Measurements from ENCODE around the gene RFFL.
"Not testable (repeated sequence)": the region's sequence is repeated elsewhere in the genome, so short reads cannot be mapped to it uniquely, and the experiment has no call there.

The RFFL gene

DNA sequence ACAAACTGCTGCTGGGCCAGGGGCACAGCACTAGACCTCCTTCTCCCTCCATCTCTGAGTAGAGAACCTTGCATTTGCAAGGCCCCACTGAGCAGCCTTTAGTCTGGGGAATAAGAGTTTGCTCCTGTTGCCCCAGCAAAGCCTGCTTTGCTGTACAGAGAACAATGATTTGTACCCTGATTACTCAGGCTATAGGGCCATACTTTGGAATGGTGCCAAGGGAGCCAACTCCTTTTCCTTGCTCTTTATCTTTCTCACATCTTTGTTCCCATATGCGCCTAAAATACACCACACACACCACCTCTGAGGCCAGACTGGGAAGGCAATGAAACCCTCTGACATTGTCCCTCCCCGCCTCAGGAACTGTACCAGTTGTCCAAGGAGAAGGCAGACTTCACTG, 62.0 kb downstream of the RFFL start:
- no peak for DNase-seq

DNA sequence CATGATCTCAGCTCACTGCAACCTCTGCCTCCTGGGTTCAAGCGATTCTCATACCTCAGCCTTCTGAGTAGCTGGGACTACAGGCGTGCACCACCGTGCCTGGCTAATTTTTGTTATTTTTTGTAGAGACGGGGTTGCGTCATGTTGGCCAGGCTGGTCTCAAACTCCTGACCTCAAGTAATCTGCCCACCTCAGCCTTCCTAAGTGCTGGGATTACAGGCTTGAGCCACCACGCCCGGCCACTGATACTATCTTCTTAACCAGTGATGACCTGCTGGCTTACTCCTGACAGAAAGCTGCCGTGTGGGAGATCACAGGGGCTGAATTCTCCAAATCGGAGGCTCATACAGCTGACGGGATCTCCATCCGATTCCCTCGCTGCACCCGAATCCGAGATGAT, 62.5 kb downstream of the RFFL start:
- DNase-seq = not testable (repeated sequence)

DNA sequence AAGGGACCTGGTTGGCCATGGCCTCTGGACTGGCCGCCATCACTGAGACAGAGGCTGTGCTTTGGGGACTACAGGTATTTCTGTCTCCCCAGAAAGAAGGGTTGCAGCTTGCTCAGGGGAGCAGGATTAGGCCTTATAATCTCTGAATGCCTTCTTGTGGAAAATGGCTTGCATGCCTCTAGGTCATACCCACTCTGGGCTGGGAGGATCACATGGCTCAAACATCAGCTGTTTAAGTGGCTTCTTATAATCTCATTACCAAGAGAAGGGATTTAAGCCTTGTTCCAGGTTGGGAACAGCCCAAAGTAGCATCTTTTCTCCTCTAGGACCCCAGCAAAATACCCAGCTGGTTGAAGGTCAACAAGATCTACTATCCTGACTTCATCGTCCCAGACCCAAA, 64.1 kb downstream of the RFFL start:
- no peak for DNase-seq

DNA sequence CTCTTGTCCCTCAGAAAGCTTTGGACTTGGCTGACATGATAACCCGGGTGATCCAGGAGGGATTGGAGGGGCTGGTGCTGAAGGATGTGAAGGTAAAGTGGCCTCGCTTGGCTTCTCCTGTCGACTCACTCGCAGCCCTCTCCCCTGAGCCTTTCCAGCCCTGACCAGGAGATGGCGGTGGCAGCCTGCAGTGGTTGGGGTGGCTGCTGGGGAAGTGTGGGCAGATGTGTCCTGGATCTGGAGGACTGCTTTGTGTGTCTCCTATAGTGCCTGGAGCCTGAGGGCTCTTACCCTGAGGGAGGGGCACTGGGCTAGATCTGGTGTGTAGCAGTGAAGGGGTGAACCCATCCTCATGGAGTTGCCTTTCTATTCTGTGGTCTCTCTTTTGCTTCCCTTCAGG, 65.3 kb downstream of the RFFL start:
- peak; percentile 69 for DNase-seq

DNA sequence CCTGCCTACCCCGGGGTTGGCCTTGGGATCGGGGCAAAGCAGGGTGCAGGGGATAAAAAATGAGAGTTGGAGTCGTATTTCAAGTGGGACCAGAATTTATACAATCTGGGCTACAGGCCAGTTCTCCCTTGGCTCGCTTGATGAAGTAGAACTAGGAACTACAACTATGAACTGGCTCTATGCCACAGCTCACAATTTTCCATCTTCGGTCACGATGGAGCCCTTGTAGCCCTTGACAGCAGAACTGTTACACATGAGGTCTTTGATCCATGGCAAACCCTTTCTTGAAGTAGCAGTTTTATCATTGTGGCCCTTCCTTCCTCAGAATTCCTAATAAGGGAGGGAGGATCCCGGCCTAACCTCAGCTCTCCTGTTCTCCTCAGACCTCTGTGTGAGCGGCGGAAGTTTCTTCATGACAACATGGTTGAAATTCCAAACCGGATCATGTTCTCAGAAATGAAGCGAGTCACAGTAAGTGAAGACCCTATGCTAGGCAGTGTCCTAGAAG, 66.1 kb downstream of the RFFL start:
- DNase-seq = no peak

DNA sequence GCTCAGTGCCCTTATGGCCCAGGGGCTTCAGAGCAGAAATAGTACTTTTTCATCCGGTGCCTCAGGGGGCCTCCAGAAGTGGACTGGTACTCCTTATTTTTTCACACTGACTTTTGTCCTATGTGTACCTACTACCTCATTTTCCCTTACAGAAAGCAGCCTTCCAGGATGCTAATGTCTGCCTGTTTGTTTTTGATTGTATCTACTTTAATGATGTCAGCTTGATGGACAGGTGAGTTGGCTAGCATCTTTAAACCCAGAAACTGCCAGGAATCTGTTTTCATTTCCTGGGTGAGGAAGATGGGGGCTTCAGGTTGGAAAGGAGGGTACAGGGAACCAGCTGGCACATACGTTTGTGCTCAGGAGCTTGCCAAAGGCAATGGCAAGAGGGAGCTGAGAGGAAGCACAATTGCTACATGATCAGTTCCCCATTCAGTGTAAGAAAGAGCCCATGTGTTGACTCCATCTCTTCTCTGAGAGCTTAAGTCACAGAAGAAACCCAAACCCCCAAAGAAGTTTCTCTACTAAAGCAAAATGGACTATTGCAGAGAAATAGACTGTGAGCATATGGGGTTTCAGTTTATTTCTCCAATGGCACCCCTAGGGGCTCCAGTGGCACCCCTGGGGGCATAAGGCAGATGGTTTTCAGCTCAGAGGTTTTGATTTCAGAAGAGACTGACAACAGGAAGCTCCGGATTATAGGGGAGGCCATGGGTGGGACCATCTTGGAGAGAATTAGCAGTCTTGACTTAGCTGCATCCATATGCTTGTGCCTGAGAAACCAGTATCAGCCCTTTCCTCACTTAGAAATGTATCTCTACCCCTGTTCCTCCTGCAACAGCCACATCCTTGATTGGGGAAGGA, 66.9 kb downstream of the RFFL start:
- no peak for DNase-seq

DNA sequence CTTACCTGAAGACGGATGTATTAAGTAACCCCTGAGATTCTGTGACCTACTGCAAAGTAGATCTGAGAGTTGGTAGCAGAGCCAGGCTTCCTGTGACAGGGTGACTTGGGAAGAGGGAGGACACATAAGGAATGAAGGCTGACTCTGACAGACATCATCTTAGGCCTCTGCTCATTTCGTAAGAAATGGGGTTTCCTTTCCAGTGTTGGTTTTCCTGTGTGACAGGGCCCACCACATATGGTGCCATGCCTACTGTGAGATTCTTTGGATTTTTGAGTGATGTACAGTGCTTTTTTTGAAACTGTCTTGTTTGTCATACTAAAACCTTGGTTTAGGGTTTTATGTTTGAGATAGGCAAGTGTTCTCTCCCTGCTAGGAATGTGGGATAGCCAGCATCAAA, 70.5 kb downstream of the RFFL start:
- no peak for DNase-seq

DNA sequence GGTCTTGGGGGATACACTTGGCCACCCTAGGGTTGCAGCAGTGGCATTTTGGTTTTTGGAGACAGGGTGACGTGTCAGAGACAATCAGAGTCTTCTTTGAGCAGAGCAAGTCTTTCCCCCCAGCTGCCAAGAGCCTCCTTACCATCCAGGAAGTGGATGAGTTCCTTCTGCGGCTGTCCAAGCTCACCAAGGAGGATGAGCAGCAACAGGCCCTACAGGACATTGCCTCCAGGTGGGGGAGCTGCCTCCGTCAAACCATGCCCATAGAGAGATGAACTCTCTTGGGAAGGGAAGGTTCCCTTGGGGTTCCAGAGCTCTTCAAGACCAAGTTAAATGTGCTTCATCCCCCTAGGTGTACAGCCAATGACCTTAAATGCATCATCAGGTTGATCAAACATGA, 71.9 kb downstream of the RFFL start:
- DNase-seq = no peak

DNA sequence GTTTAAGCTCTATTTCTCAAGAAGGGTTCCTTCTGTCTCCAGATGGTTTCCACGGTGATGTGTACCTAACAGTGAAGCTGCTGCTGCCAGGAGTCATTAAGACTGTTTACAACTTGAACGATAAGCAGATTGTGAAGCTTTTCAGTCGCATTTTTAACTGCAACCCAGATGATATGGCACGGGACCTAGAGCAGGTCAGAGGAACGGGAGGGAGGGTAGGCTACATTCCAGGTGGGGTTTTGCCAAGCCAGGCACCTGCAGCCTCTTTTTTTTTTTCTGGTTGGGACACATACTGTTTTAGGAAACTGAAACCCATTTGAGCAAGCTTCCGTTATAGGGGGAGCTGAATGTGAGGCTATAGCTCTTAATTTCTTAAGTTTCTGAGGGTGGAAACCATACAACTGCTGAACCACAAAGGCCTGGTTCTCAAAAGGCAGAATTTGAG, 72.6 kb downstream of the RFFL start:
- DNase-seq = no peak

DNA sequence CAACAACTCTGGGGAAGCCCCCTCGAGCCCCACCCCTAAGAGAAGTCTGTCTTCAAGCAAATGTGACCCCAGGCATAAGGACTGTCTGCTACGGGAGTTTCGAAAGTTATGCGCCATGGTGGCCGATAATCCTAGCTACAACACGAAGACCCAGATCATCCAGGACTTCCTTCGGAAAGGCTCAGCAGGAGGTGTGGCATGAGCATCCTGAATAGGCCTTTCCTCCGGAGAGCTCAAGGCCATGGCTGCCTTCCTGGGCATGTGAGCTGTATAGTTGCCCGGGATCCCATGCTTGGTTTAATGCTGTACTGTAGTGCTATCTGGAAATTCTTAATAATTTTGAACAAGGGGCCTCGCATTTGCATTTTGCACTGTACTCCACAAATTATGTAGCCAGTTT, 74.0 kb downstream of the RFFL start:
- DNase-seq = no peak

DNA sequence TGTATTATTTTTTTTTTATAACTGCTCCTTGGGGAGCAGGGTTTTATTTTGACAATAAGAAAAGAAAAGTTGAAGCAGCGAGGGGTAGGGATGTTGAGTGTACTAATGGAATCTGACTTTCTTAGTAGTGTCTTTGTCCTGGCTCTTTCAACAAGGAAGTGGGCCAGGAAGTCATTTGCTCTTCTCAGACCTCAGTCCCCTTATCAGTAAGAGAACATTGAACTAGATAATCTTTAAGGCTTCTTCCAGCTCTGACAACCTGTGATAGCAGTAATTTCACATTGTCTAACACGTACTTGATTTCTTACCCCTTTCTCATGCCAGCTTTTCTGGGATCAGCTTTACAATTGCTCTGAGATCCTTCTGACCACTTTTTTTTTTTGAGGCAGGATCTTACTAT, 74.9 kb downstream of the RFFL start:
- no peak for DNase-seq

DNA sequence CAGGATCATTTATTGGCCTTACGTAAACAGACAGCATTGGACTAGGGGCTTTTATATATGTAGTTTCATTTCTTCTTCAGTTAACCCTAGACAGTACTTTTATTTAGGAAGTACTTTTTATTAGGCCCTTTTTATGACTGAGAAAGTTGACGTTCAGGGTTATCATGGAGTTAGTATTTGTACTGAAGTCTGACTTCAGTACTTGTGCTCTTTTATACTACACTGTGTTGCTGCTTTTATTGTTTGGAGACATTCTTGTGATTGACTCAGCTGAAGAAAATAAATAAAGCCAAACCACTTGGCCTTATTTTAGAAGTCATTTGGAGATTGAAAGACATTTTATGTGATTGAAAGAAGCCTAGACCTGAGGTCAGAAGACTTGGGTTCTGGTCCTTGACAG, 76.3 kb downstream of the RFFL start:
- no peak for DNase-seq

DNA sequence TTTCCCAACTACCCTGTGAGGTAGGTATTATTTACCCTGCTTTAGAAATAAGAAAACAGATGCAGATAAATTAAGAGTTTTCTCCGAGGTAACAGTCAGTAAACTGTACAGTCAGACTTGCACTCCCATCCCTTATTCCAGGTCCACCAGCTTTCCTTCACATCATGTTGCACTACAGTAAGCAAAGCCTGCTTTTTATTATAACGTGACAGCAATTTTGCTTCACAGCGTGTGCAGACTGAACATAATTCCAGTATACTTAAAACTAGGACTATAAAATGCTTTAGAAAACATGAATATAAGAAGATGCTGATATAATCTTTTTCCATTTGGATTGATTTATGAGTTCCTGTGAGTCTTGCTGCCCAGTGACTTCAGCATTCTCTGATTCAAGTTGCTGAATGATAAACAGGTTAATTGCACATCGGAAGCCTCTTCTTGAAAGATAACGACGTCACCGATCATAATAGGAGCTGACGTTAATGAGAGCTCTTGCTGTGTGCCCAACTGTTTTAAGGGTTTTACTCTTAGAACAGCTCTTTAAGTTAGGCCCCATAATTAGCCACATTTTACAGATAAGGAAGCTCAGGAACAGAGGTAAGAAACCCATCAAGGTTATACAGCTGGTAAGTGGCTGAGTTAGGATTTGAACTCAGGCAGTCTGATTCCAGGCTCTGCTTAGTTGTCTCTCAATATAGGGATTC, 81.8 kb downstream of the RFFL start:
- DNase-seq = no peak

DNA sequence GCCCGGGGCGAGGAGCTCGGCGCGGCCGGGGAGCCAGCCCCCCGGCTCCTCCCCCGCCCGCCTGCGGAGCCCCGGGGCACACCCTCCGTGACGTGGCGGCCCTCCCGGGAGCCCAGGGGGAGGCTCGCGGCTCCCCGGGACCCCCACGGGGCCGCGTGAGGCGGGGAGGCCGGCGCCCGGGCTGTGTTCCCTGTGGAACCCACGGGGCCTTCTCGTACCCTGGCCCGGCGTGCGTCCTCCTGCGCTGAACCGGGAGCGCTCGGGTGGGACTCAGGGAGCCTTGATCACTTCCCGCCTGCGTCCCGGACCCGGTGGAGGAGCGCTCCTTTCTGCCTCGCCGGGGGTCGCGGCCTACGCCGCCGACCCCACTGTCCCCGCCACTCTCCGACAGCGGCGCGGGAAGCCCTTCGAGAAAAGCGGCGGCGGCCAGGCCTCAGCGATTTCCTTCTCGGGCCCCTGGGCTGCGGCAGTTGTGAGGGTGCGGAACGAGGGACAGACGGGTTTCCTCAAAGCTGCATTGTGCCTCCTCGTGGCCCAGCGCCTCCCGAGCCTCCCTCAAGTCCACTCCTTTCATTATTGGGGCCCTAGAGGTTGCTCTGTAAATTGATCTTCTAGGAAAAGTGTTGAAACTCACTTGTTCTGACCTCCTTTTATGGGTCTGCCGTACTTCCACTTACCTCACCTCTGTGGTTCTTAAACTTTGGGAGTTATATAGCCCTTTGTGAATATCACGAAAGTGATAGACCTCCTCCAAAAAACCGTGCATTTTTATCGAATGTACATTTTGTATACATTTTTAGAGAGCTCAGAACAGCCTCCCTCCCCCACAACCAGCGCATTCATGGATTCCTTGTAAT, 82.6 kb downstream of the RFFL start:
- DNase-seq = peak; percentile 57

DNA sequence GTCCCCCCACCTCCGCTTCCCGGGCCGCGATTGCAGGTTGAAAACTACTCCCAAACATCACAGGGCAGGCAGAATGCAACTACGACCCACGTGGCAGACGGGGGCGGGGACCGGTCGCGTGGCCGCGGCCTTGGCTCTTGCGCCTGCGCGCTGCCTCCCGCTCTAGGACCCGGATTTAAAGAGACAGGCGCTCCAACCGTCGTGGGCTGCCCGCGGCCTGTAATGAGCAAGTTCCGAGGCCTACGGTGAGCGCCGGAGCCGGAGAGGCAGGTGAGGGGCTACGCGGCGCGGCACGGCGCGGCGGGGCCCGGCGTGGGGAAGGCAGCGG, 83.2 kb downstream of the RFFL start, which contains the start of gene LIG3:
TSS of gene LIG3 (plus strand) at position 160 of the 328 bp plus-strand sequence. CDS start 2,494 bp downstream, outside the sequence.
- peak; percentile 92 for DNase-seq

DNA sequence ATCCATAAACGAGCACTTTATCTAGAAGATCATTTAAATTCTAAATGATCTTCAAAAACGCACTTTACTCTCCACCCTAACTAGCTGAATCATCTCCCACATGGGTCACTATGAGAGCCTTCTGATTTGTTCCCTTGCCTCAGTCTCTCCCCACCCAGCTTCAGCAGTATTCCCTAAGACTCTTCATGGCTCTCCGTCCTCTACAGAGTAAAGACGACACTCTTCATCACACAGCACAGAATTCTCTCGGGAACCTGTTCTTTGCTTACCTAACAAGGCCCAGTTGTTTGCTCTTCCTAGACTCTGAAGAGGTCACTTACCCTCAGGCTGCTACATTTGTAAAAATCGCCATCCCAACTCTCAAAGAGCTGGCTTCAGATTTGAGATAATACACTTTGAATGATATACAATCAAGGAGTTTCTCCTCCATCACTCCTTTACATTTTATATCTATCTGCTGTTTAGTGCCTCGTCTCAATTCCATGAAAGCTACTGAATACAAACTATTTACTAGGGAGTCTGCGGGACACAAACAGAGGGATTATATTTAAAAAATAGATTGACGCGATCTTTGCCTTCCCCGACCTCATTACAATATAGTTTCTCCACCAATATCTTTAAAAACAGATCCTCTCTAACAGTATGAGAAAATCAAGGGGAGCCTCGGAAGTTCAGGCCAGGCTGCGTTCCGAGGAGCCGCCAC, 83.7 kb downstream of the RFFL start:
- DNase-seq = peak; percentile 13

DNA sequence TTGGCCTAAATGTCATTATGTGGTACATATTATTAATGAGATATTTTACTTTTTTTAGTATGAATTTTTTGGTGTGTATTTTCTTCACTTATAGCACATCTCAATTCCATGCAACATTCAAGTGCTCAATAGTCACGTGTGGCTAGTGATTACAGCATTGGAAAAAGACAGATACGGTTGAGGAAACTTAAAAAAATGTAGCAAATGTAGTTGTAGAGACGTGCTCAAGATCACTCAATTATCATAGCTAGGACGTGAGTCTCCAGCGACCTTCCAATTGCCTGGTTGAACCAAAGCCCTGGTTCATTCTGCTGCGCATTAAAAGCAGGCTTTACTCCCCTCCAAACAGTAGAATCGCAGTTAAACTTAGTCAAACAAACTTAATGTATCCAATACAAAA, 84.4 kb downstream of the RFFL start:
- no peak for DNase-seq

DNA sequence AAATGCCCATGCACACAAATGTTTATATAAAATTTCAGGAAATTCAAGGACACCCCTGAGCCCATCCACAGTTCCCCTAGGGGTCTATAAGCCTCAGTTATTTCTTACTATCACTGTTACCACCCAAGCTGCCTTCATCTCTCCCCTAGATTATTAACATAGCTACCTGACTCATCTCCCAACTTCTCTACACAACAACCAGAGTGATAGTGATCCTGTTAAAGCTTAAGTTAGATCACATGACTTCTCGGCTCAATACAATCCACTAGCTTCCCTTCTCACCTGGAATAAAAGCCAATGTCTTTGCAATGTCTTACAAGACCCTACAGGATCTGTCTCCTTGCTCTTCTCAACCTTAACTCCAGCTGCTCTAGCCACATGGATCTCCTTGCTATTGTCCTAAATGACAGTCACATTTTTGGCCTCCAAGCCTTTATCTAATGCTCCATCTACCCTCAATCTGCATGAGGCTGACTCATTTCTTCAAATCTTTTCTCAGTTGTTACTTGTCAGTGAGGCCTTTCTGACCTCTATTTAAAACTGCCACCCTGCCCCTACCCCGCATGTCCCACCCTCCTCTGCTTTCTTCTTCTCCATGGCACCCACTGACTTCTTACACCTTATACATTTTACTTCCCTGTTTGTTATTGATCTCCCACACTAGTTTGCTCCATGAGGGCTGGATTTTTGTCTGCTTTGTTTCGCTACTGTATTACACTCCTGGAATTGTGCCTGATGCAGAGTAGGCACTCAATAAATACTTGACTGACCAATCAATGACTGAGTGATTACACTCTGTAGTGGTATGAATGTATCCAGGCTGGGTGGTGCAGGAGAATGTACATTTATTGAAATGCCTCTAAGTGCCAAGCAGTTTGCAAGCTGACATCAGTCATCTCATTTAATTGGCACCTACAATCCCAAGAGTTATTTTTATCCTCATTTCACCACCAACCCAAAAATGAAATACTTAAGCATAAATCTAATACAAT, 88.4 kb downstream of the RFFL start:
- DNase-seq = no peak

DNA sequence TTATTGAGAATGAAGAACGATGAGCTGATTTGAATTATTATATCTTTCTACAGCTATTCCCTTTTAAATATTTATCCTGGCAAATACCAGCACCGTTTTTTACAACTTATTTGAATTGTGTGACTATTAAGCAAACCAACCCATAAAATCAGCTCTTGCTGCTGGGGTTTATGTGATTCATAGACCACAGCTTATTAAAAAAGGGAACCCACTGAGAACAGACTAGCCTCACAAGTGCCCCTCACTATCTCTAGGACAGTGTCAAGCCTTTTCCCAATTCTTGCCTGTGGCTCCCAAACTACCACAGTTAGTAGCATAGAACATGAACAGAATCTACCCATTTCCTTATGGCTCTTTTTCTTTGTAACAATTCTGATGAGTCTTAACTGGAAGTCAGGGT, 89.3 kb downstream of the RFFL start:
- DNase-seq = no peak

DNA sequence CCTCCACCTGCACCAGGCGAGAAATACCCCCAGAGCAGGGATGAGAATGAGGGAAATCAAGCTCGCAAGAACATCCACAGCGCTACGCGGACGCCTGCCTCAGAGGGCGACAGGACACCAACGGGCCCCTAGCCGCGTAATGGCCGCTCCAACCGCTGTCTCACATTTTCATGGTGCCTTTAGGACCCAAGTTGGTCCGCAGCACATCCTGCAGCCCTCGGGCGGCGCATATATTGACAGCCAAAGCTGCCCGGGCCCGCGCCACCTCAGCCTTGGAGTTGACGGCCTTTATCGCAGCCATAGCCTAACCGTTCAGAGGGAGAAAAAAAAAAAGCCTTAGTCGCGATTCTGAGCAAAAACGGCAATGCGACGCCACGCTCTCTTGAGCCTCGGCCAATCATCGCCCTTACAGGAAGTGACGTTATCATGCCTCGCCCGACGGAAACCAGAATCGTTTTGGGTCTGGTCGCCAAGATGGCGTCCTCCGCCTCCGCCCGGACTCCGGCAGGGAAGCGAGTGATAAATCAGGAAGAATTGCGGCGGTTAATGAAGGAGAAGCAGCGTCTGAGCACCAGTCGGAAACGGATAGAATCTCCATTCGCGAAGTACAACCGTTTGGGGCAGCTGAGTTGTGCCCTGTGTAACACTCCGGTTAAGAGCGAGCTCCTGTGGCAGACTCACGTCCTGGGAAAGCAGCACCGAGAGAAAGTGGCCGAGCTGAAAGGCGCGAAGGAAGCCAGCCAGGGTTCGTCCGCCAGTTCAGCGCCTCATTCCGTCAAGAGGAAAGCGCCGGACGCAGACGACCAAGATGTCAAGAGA, 102.2 kb downstream of the RFFL start, which contains the start of the genes CCT6B and ZNF830:
TSS of gene CCT6B (minus strand) at position 368 of the 819 bp plus-strand sequence. CDS start at position 301, 67 bp downstream.
TSS of gene ZNF830 (plus strand) at position 448 of the 819 bp plus-strand sequence. CDS start at position 475, 27 bp downstream.
- DNase-seq = peak; percentile 93

All from DMS53 (cell line).